Hepatocyte (in vitro differentiated cells): Measurements from ENCODE around the gene ACTA2.

Experiments used
- CTCF ChIP-seq: fragments of 200-600 bp; sonication (generic); IDR thresholded peaks from 2 replicates; pipeline ENCODE4 v1.5.1; 2016; ENCODE audit warnings: antibody characterized with exemption, mild to moderate bottlenecking; ENCODE audit not compliant: poor library complexity
- EZH2 ChIP-seq: fragments of 200-600 bp; sonication (generic); IDR thresholded peaks from 2 replicates; pipeline ENCODE4 v1.6.1; 2016; ENCODE audit warnings: antibody characterized with exemption, mild to moderate bottlenecking, borderline replicate concordance
- EZH2phosphoT487 ChIP-seq: fragments of 200-600 bp; sonication (generic); IDR thresholded peaks from one replicate; pipeline ENCODE4 v1.6.1; 2018; ENCODE audit warnings: antibody characterized with exemption, mild to moderate bottlenecking, low read depth, moderate library complexity; ENCODE audit not compliant: unreplicated experiment, severe bottlenecking

- TF ChIP-seq CTCF (no peak), EZH2 (no peak), EZH2phosphoT487 (no peak)
Observed at GRCh38 chr10:88919041-88919440, 33.5 kb downstream of the ACTA2 start.
